Duodenal mucosa (tissue), 2 donors: ENCODE results near the gene TNFRSF18.

Experiments used
- H3K27ac ChIP-seq: one replicate; pipeline ENCODE4 v1.7.0; 2013; ENCODE audit warnings: low read depth, low read length
- H3K27me3 ChIP-seq, 2 donors: one replicate each; pipeline ENCODE4 v1.7.0; 2013; ENCODE audit warnings: low read length in 2 of 2, control low read depth in 1 of 2; ENCODE audit not compliant: insufficient read depth in 2 of 2, control insufficient read depth in 1 of 2
- H3K36me3 ChIP-seq, 2 donors: one replicate each; pipeline ENCODE4 v1.7.0; 2013; ENCODE audit warnings: low read length in 2 of 2, control low read depth in 1 of 2; ENCODE audit not compliant: insufficient read depth in 2 of 2, control insufficient read depth in 1 of 2
- H3K4me1 ChIP-seq, 2 donors: one replicate each; pipeline ENCODE4 v1.7.0; 2013; ENCODE audit warnings: low read length in 2 of 2, control low read depth in 1 of 2; ENCODE audit not compliant: insufficient read depth in 2 of 2, control insufficient read depth in 1 of 2
- H3K4me3 ChIP-seq, 2 donors: one replicate each; pipeline ENCODE4 v1.7.0; 2013; ENCODE audit warnings: low read length in 2 of 2, low read depth in 1 of 2
- H3K9ac ChIP-seq, 2 donors: one replicate each; pipeline ENCODE4 v1.7.0; 2013; ENCODE audit warnings: low read length in 2 of 2, low read depth in 1 of 2
- H3K9me3 ChIP-seq, 2 donors: one replicate each; pipeline ENCODE4 v1.7.0; 2013; ENCODE audit warnings: low read length in 2 of 2, control low read depth in 1 of 2; ENCODE audit not compliant: control insufficient read depth in 1 of 2

TNFRSF18 gene

GRCh38 chr1:1183833-1184775 is 22.3 kb downstream of the TNFRSF18 start:
- H3K36me3 ChIP-seq = no peaks in the 10 kb centered on the region
- no peak overlapping the region for H3K27ac ChIP-seq
- no peaks in the 10 kb centered on the region for H3K27me3 ChIP-seq
- H3K9ac ChIP-seq = no peak overlapping the region
- H3K9me3 ChIP-seq = no peaks in the 10 kb centered on the region
- H3K4me3 ChIP-seq = no peak overlapping the region
- H3K4me1 ChIP-seq = no peaks in the 10 kb centered on the region

- Histone ChIP-seq H3K27ac (no peak overlapping the region), H3K4me1 (no peaks in the 10 kb centered on the region), H3K9me3 (no peaks in the 10 kb centered on the region)
Measured at GRCh38 chr1:1183221-1183747, 23.1 kb downstream of the TNFRSF18 start.

GRCh38 chr1:1182491-1183220 is 23.7 kb downstream of the TNFRSF18 start:
- no peak overlapping the region for H3K4me3 ChIP-seq
- no peaks in the 10 kb centered on the region for H3K4me1 ChIP-seq
- H3K9me3 ChIP-seq = no peaks in the 10 kb centered on the region
- no peaks in the 10 kb centered on the region for H3K27me3 ChIP-seq
- no peak overlapping the region for H3K9ac ChIP-seq
- no peak overlapping the region for H3K27ac ChIP-seq
- no peaks in the 10 kb centered on the region for H3K36me3 ChIP-seq

More at GRCh38 chr1:1183221-1183747, 23.1 kb downstream of the TNFRSF18 start:
- H3K27me3 ChIP-seq = no peaks in the 10 kb centered on the region
- no peaks in the 10 kb centered on the region for H3K36me3 ChIP-seq
- no peak overlapping the region for H3K4me3 ChIP-seq
- H3K9ac ChIP-seq = no peak overlapping the region

GRCh38 chr1:1181938-1182410 is 24.4 kb downstream of the TNFRSF18 start:
- Histone ChIP-seq H3K36me3 (no peaks in the 10 kb centered on the region), H3K27me3 (no peaks in the 10 kb centered on the region), H3K9me3 (no peaks in the 10 kb centered on the region), H3K27ac (no peak overlapping the region), H3K4me1 (no peaks in the 10 kb centered on the region), H3K9ac (no peak overlapping the region), H3K4me3 (no peak overlapping the region)

- H3K9me3 ChIP-seq = no peaks in the 10 kb centered on the region
- H3K27me3 ChIP-seq = no peaks in the 10 kb centered on the region
- H3K4me3 ChIP-seq = no peak overlapping the region
- no peaks in the 10 kb centered on the region for H3K4me1 ChIP-seq
- H3K36me3 ChIP-seq = no peaks in the 10 kb centered on the region
- H3K27ac ChIP-seq = no peak overlapping the region
- H3K9ac ChIP-seq = no peak overlapping the region
Measured at GRCh38 chr1:1181129-1181937, 25.1 kb downstream of the TNFRSF18 start.

GRCh38 chr1:1179983-1180861 is 26.2 kb downstream of the TNFRSF18 start:
- no peak overlapping the region for H3K4me3 ChIP-seq
- H3K27me3 ChIP-seq = no peaks in the 10 kb centered on the region
- no peaks in the 10 kb centered on the region for H3K4me1 ChIP-seq
- no peak overlapping the region for H3K9ac ChIP-seq
- H3K36me3 ChIP-seq = no peaks in the 10 kb centered on the region
- no peaks in the 10 kb centered on the region for H3K9me3 ChIP-seq
- no peak overlapping the region for H3K27ac ChIP-seq

- Histone ChIP-seq H3K4me1 (no peaks in the 10 kb centered on the region), H3K9me3 (no peaks in the 10 kb centered on the region), H3K27ac (no peak overlapping the region), H3K27me3 (no peaks in the 10 kb centered on the region), H3K36me3 (no peaks in the 10 kb centered on the region), H3K9ac (no peak overlapping the region), H3K4me3 (no peak overlapping the region)
Measured at GRCh38 chr1:1179346-1179982, 26.9 kb downstream of the TNFRSF18 start.

GRCh38 chr1:1178794-1179331 is 27.5 kb downstream of the TNFRSF18 start:
- no peaks in the 10 kb centered on the region for H3K9me3 ChIP-seq
- H3K9ac ChIP-seq = no peak overlapping the region
- H3K27me3 ChIP-seq = no peaks in the 10 kb centered on the region
- no peak overlapping the region for H3K4me3 ChIP-seq
- no peaks in the 10 kb centered on the region for H3K4me1 ChIP-seq
- H3K27ac ChIP-seq = no peak overlapping the region
- no peaks in the 10 kb centered on the region for H3K36me3 ChIP-seq
